Measurements from ENCODE around the gene ITGB3. TPM values are rescaled to one million over a fixed set of nuclear protein-coding genes. Genes with fewer than 3 reads are reported as not detected.

Gene ITGB3
- total RNA-seq, 1 donor: 66.3 TPM

DNA sequence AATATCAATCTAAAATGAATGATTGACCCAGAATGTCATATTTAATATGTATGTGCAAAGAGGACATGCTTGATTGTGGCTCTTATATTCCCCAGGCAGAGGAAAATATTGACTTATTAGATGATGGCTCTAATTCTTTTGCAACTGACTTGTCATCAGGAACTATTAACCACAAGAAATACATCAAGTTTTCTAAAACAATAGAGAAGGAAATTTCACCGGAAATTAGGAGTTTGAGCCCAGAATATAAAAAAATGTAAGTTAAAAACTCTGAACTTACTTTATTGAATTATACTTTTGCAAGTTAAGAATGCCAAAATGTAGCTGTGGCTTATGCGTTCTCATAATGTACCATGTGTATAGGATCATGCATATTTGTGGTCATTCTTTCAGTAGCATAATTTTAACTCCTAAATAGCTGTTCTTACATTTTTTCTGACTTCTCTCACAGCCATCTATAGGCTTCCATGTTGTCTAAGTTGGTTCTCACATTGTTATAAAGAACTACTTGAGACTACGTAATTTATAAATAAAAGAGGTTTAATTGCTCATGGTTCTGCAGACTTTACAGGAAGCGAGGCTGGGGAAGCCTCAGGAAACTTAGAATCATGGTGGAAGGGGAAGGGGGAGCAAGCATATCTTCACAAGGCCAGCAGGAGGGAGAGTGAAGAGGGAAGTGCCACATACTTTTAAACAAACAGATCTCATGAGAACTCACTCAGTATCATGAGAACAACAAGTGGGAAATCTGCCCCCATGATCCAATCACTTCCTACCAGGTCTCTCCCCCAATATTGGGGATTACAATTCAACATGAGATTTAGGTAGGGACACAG lies 81.7 kb downstream of the ITGB3 start:
- Histone ChIP-seq H3K9me3 (ENCODE audit: low read depth, low read length) (peaks cover 4% of the 10 kb centered on the region), H3K4me1 (ENCODE audit: insufficient read depth, low read length) (no peaks in the 10 kb centered on the region), H3K4me3 (ENCODE audit: low read length) (no peak overlapping the region), H3K27me3 (ENCODE audit: insufficient read depth, low read length) (no peaks in the 10 kb centered on the region)

DNA sequence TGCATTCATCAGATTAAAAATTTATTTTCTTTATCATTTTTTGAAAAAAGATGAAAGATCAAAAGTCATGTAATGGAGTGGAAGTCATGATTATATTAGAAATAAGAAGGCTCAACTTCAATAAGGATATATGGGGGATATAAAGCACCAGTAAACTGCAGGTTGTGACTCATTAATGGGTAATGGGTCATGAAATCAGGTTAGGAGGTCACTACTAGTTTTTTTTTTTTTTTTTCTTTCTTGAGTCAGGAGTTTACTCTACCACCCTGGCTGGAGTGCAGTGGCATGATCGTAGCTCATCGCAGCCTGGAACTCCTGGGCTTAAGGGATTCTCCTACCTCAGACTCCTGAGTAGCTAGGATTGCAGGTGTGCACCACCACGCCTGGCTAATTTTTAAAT lies 84.4 kb downstream of the ITGB3 start:
- H3K4me3 ChIP-seq (ENCODE audit: low read length): no peak overlapping the region
- H3K4me1 ChIP-seq (ENCODE audit: insufficient read depth, low read length): no peaks in the 10 kb centered on the region
- no peaks in the 10 kb centered on the region for H3K27me3 ChIP-seq (ENCODE audit: insufficient read depth, low read length)
- H3K9me3 ChIP-seq (ENCODE audit: low read depth, low read length): no peaks in the 10 kb centered on the region

DNA sequence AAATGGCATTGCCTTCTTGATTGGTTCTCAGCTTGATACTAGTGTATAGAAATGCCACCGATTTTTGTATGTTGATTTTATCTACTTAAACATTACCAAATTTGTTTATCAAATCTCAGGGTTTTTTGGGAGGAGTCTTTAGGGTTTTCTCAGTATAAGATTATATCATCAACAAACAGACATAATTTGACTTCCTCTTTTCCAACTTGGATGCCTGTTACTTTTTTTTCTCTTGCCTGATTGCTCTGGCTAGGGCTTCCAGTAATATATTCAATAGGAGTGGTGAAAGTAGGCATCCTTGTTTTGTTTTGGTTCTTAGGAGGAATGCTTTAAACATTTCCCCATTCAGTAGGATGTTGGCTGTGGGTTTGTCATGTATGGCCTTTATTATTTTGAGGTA lies 99.2 kb downstream of the ITGB3 start:
- no peaks in the 10 kb centered on the region for H3K4me1 ChIP-seq (ENCODE audit: insufficient read depth, low read length)
- no peak overlapping the region for H3K4me3 ChIP-seq (ENCODE audit: low read length)
- H3K27me3 ChIP-seq (ENCODE audit: insufficient read depth, low read length): no peaks in the 10 kb centered on the region
- no peaks in the 10 kb centered on the region for H3K9me3 ChIP-seq (ENCODE audit: low read depth, low read length)

DNA sequence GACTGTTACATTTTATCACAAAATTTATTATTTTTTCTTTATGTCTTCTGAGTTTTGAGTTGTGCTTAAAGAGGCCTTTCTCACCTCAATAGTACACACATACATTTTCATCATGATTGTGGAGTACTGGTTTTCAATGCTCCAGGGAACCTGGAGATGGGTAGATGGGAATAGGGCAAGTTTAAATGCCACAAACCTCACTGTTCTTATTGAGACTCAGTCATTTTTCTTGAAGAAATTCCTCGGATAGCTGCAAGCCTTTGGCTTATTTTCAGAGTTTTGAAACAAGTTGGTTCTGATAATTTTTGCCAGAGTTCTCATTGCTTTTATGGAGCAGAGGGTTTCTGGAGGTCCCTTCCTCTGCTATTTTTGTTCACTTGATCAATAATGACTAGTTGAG lies 105.0 kb downstream of the ITGB3 start:
- no peaks in the 10 kb centered on the region for H3K27me3 ChIP-seq (ENCODE audit: insufficient read depth, low read length)
- H3K9me3 ChIP-seq (ENCODE audit: low read depth, low read length): no peaks in the 10 kb centered on the region
- H3K4me3 ChIP-seq (ENCODE audit: low read length): no peak overlapping the region
- H3K4me1 ChIP-seq (ENCODE audit: insufficient read depth, low read length): no peaks in the 10 kb centered on the region

Other genes with a start within 250 kb of the ITGB3 start
- gene CDC27, start 64.5 kb upstream of the ITGB3 start, total RNA-seq: 61.6 TPM
- not detected for gene MYL4, start 44.5 kb upstream of the ITGB3 start, total RNA-seq
- gene EFCAB13, start 70.1 kb downstream of the ITGB3 start, total RNA-seq: 10.5 TPM